Testis (tissue), 2 donors: ENCODE data around the gene NRAP.

Experiments
- POLR2A ChIP-seq: fragments of 450-650 bp; IDR thresholded peaks from one replicate; pipeline ENCODE4 v1.6.1; 2017; ENCODE audit warnings: antibody characterized with exemption, mild to moderate bottlenecking, moderate library complexity
- TF ChIP-seq, protein P1 (sequence below), 3 experiments: fragments of 450-650 bp in 2 of 3; fragments of 200-600 bp in 1 of 3; sonication (generic) in 1 of 3; IDR thresholded peaks; one replicate each; pipeline ENCODE4 v1.5.1; 2016 to 2019; ENCODE audit warnings: antibody characterized with exemption in 3 of 3, mild to moderate bottlenecking in 2 of 3, moderate library complexity in 1 of 3

DNA sequence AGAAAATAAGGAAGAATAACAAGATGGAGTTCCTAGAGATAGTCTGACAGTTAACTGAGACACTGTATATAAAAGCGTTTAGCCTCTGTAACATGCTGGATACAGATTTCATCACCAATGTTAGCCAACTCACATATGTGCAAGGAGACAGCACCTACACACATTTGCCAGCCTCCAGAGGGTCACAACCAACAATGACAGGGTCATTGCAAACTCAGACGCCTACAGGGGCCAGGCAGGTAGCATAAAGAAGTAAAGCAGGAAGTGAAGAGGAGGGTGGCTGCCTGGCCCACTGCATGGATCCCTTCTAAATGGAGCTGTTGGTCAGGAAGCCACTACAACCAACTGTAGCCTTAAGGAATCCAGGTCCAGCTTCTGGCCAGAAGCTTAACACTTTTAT, 50.4 kb downstream of the NRAP start:
- TF ChIP-seq, protein P1, sequence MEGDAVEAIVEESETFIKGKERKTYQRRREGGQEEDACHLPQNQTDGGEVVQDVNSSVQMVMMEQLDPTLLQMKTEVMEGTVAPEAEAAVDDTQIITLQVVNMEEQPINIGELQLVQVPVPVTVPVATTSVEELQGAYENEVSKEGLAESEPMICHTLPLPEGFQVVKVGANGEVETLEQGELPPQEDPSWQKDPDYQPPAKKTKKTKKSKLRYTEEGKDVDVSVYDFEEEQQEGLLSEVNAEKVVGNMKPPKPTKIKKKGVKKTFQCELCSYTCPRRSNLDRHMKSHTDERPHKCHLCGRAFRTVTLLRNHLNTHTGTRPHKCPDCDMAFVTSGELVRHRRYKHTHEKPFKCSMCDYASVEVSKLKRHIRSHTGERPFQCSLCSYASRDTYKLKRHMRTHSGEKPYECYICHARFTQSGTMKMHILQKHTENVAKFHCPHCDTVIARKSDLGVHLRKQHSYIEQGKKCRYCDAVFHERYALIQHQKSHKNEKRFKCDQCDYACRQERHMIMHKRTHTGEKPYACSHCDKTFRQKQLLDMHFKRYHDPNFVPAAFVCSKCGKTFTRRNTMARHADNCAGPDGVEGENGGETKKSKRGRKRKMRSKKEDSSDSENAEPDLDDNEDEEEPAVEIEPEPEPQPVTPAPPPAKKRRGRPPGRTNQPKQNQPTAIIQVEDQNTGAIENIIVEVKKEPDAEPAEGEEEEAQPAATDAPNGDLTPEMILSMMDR (IDR thresholded peaks at IDR 0.05) = no peak
- TF ChIP-seq POLR2A = no peak
